ENCODE measurements around the gene RILPL2. TPM values are rescaled to one million over a fixed set of nuclear protein-coding genes. Genes with fewer than 3 reads are reported as not detected.

RILPL2 gene
- total and polyA plus RNA-seq, 9 of the 15 experiments (the other 6 are each of a cell fraction or from before 2014, with no cell fraction given), result 0.61 to 5.8 (median 4.3) TPM

DNA sequence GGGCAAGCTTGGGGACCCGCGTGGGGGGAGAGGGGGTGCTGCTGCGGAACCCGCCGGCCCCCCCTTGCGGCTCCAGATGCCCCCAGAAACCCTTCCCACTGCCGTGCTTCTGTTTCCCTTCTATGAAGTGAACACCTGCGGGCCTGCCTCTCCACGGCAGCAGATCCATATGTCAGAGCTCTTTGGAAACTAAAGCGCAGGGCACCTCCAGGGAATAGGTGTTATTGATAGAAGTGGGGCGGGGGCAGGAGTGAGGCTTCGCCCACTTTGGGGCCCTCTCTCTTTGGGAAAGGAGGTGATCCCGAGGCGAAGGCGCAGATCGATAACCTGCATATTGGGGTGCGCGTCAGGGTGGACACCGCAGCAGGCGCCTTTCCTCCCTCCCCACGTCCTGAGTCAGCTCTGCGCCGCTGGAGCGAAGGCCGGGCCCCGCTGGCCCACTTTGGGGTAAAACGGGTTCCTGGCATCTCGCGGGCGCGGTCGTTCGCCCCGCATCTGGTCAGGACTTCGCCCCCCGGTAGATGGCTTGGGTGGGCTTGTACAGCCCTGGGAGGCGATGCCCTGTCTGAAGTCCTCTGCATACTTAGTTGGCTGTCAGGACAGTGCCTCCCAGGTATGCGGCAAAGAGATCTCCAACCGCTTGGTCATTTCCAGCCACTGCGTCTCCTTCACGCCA lies 52.0 kb downstream of the RILPL2 start (continued):
- 0 out of 2 replicates have a peak, but pooled peaks have one; percentile 38 for TF ChIP-seq TOE1 (IDR thresholded peaks at IDR 0.05; ENCODE audit: borderline replicate concordance)
- 0 out of 2 replicates have a peak, but pooled peaks have one; percentile 35 for TF ChIP-seq TOE1 (CRISPR knock-in tag; IDR thresholded peaks at IDR 0.05; ENCODE audit: borderline replicate concordance, low read depth)
- 0 out of 2 replicates have a peak, but pooled peaks have one; percentile 25 for TF ChIP-seq SUPT5H (IDR thresholded peaks at IDR 0.05)
- TF ChIP-seq CREB1 (IDR thresholded peaks at IDR 0.05), result 0 out of 2 replicates have a peak, but pooled peaks have one; percentile 26
- peak; percentile 60 for TF ChIP-seq CREB1 (CRISPR knock-in tag; IDR thresholded peaks at IDR 0.05)
- TF ChIP-seq MIER1 (IDR thresholded peaks at IDR 0.05; ENCODE audit: low read depth), result no peak
- TF ChIP-seq ZFX (CRISPR knock-in tag; IDR thresholded peaks at IDR 0.05), result peak; percentile 80
- TF ChIP-seq TEAD1 (CRISPR knock-in tag; IDR thresholded peaks at IDR 0.05), result 0 out of 4 replicates have a peak, but pooled peaks of 1 of the 2 experiments have one; percentile 24
- TF ChIP-seq, protein P1, sequence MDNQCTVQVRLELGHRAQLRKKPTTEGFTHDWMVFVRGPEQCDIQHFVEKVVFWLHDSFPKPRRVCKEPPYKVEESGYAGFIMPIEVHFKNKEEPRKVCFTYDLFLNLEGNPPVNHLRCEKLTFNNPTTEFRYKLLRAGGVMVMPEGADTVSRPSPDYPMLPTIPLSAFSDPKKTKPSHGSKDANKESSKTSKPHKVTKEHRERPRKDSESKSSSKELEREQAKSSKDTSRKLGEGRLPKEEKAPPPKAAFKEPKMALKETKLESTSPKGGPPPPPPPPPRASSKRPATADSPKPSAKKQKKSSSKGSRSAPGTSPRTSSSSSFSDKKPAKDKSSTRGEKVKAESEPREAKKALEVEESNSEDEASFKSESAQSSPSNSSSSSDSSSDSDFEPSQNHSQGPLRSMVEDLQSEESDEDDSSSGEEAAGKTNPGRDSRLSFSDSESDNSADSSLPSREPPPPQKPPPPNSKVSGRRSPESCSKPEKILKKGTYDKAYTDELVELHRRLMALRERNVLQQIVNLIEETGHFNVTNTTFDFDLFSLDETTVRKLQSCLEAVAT (IDR thresholded peaks at IDR 0.05), result peak; percentile 30 to 59; a peak in 3 of 4 replicates
- TF ChIP-seq ZNF12 (CRISPR knock-in tag; IDR thresholded peaks at IDR 0.05), result 0 out of 2 replicates have a peak, but pooled peaks have one; percentile 54
- TF ChIP-seq ZNF316 (IDR thresholded peaks at IDR 0.05), result peak; percentile 10; the same call in 1 of the 2 replicates
- TF ChIP-seq, protein P2, sequence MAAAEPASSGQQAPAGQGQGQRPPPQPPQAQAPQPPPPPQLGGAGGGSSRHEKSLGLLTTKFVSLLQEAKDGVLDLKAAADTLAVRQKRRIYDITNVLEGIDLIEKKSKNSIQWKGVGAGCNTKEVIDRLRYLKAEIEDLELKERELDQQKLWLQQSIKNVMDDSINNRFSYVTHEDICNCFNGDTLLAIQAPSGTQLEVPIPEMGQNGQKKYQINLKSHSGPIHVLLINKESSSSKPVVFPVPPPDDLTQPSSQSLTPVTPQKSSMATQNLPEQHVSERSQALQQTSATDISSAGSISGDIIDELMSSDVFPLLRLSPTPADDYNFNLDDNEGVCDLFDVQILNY (CRISPR knock-in tag; IDR thresholded peaks at IDR 0.05), result 0 out of 2 replicates have a peak, but pooled peaks have one; percentile 47
- TF ChIP-seq, protein P3, sequence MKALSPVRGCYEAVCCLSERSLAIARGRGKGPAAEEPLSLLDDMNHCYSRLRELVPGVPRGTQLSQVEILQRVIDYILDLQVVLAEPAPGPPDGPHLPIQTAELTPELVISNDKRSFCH (CRISPR knock-in tag; IDR thresholded peaks at IDR 0.05), result no peak
- TF ChIP-seq, protein P3 (tag; IDR thresholded peaks at IDR 0.05), result peak; percentile 35; the same call in 1 of the 2 replicates
- TF ChIP-seq CBX8 (IDR thresholded peaks at IDR 0.05; ENCODE audit: borderline replicate concordance, extremely low read depth, low read depth, low read length, poor library complexity, severe bottlenecking), result no peak
- TF ChIP-seq RERE (CRISPR knock-in tag; IDR thresholded peaks at IDR 0.05; ENCODE audit: borderline replicate concordance), result peak; percentile 48; the same call in 1 of the 2 replicates
- 0 out of 2 replicates have a peak, but pooled peaks have one; percentile 27 for TF ChIP-seq ARID2 (IDR thresholded peaks at IDR 0.05)

All from K562 (cell line).